A673 (cell line): ENCODE measurements around the gene WNT7A.

ENCODE experiments used
- CTCF ChIP-seq: fragments of 300-800, 200-600 bp; sonication (generic); conservative IDR thresholded peaks from 2 replicates; pipeline ENCODE4 v1.5.1; 2017; ENCODE audit warnings: low read depth, mild to moderate bottlenecking, antibody characterized with exemption, low read length, moderate library complexity, mixed read lengths
- EZH2 ChIP-seq: fragments of 200-600 bp; sonication (generic); IDR thresholded peaks from 2 replicates; pipeline ENCODE4 v1.6.1; 2017; ENCODE audit warnings: borderline replicate concordance, low read depth, mild to moderate bottlenecking, mixed read lengths, antibody characterized with exemption, low read length; ENCODE audit not compliant: poor library complexity, severe bottlenecking

DNA sequence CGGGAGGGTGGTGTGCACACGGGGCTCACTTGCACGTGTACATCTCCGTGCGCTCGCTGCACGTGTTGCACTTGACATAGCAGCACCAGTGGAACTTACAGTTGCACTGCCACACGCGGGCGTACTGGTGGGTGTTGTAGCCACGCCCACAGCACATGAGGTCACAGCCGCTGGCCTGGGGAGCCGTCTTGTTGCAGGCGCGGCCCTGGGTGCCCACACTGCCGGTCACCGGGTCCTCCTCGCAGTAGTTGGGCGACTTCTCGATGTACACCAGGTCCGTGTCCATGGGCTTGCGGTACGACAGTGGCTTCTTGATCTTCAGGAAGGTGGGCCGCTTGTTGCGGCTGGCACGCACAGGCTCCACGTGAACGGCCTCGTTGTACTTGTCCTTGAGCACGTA is 61.0 kb downstream of the WNT7A start:
- TF ChIP-seq CTCF, result no peak
- no peak for TF ChIP-seq EZH2
